ENCODE data around the gene IL17C. TPM values are rescaled to one million over a fixed set of nuclear protein-coding genes. Genes with fewer than 3 reads are reported as not detected.

Gene IL17C
- total RNA-seq, 1 experiment from 2014 or later, result 0.31 TPM

DNA sequence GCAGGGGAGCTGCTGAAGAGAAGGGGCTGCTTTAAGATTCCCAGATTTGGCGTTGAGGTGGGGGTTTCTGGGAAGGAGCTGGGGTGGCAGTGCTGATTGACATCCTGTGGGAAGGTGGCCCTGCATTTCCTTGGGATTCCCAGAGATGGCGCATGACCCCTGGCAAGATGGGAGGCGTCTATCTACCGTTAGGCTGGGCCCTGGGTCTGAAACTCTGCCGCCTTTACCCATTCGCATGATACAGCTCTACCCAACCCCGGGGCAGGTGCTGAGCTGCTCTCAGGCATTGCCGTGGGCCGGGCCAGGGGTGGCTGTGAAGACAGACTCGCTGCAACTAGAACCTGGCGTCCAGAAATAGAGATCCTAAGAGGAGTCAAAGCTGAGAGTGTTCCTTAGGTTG lies 34.4 kb downstream of the IL17C start:
- peaks cover 3% of the 10 kb centered on the region in 2 experiments; a peak in 2 of 5 replicates for H3K9me3 Mint-ChIP-seq
- Histone ChIP-seq H2AK5ac (ENCODE audit: insufficient read length, low read length) (no peak overlapping the region), H3K23me2 (ENCODE audit: insufficient read length, low read depth, low read length, poor library complexity, severe bottlenecking) (no peaks in the 10 kb centered on the region), H3K79me1 (ENCODE audit: insufficient read depth, low read depth, low read length, poor library complexity, severe bottlenecking) (no peaks in the 10 kb centered on the region), H4K91ac (ENCODE audit: insufficient read length, low read depth, low read length) (no peak overlapping the region), H4K8ac (replicated peaks; ENCODE audit: insufficient read length, low read depth, low read length) (no peak overlapping the region), H4K20me1 (ENCODE audit: control insufficient read depth, insufficient read depth, insufficient read length) (no peaks in the 10 kb centered on the region), H3K4ac (ENCODE audit: low read depth, low read length) (no peak overlapping the region), H3K27ac (ENCODE audit: insufficient read length, low read depth, low read length) (no peak overlapping the region), H3K9me3 (ENCODE audit: control insufficient read depth, low read depth, low read length) (no peaks in the 10 kb centered on the region), H3K18ac (ENCODE audit: insufficient read length, low read depth, low read length) (no peak overlapping the region), H4K5ac (ENCODE audit: insufficient read length, low read depth, low read length) (no peak overlapping the region), H2BK15ac (ENCODE audit: low read depth, low read length) (no peak overlapping the region), H3K4me1 (ENCODE audit: insufficient read depth, low read length) (no peaks in the 10 kb centered on the region), H3K4me2 (ENCODE audit: insufficient read depth, insufficient read length, low read length) (no peak overlapping the region), H3K56ac (ENCODE audit: insufficient read length, low read depth, low read length) (no peak overlapping the region), H2BK12ac (ENCODE audit: insufficient read length, low read depth, low read length) (no peak overlapping the region), H3K27me3 (ENCODE audit: insufficient read depth, low read length) (no peaks in the 10 kb centered on the region), H2BK20ac (ENCODE audit: low read depth, low read length, poor library complexity, severe bottlenecking) (no peak overlapping the region), H3K14ac (ENCODE audit: insufficient read depth, low read length) (no peak overlapping the region), H3K23ac (ENCODE audit: insufficient read length, low read depth, low read length) (no peak overlapping the region), H3K79me2 (ENCODE audit: insufficient read depth, low read length) (no peaks in the 10 kb centered on the region), H2BK120ac (ENCODE audit: low read depth, low read length, poor library complexity, severe bottlenecking) (no peak overlapping the region), H2AFZ (ENCODE audit: low read length) (no peak overlapping the region), H3T11ph (ENCODE audit: low read length) (no peak overlapping the region), H2BK5ac (ENCODE audit: insufficient read length, low read length) (no peak overlapping the region), H3K9ac (ENCODE audit: extremely low read depth, insufficient read length, low read length) (no peak overlapping the region)
- TF ChIP-seq, protein P1, sequence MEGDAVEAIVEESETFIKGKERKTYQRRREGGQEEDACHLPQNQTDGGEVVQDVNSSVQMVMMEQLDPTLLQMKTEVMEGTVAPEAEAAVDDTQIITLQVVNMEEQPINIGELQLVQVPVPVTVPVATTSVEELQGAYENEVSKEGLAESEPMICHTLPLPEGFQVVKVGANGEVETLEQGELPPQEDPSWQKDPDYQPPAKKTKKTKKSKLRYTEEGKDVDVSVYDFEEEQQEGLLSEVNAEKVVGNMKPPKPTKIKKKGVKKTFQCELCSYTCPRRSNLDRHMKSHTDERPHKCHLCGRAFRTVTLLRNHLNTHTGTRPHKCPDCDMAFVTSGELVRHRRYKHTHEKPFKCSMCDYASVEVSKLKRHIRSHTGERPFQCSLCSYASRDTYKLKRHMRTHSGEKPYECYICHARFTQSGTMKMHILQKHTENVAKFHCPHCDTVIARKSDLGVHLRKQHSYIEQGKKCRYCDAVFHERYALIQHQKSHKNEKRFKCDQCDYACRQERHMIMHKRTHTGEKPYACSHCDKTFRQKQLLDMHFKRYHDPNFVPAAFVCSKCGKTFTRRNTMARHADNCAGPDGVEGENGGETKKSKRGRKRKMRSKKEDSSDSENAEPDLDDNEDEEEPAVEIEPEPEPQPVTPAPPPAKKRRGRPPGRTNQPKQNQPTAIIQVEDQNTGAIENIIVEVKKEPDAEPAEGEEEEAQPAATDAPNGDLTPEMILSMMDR (conservative IDR thresholded peaks at IDR 0.05), result peak; percentile 74
- DNase-seq, result peak; percentile 86
- no CpG with 5 or more reads among the region's 11 CpGs for WGBS (ENCODE audit: extremely low coverage, insufficient read length, low lambda C conversion rate)
- no peak overlapping the region; a peak in 1 of 5 replicates for H3K4me3 Mint-ChIP-seq
- H3K4me1 Mint-ChIP-seq, result peaks cover 6 to 7% of the 10 kb centered on the region in 2 experiments
- no peaks in the 10 kb centered on the region; the same call in 1 of the 2 replicates for H3K27me3 Mint-ChIP-seq (ENCODE audit: low read depth)
- H3K27ac Mint-ChIP-seq, result peak overlapping the region in 2 of 3 experiments; percentile 63 to 79; a peak in 2 of 7 replicates
- peaks cover 6 to 21% (median 6%) of the 10 kb centered on the region in 3 experiments for H3K36me3 Mint-ChIP-seq (ENCODE audit: insufficient read depth in 1 of 3, low read depth in 3 of 3)

Measured in H9 (cell line).